CD4-positive, alpha-beta T cell treated with Interferon alpha-2 for 1 hour (primary cell): ENCODE data around the gene CD46.

Source experiments
- DNase-seq, 2 donors: peaks; one replicate each; pipeline ENCODE4 v3.0.0-alpha.2; 2020 to 2022

Gene CD46

DNA sequence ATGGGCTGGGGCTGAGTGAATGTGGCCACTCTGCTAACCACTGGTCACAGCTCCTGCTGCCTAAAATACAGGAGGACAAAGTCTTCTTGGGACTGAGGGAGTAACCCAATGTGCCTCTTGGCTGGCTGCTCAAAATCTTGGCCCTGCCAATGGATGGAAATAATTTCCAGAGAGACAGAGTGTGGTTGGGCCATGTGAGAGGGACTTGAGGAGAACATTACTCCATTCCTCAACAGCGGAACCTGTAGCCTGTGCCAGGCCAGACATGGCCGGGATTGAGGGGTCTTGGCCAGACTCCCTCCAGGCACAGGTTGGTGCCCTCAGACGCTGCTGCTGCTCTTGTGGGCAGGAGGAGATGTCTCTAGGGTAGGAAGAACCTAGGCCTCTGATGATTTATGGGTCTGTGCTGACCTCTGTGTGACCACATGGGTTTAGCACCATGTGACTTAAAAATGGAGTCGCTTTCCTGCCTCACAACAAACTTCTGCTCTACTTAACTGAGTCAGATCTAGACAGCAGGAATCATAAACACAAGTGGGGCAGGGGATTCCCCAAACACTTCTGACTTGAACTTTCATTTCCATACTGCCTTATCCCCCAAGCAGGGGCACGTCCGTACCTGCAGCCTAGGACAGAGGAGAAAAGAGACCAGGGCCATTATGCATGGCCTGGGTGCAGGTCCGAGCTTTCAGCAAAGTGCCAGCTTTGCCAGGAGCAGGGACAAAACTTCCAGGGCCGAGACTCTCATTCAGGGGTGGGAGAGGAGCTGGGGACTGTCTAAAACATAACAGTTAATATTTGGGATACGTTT, 79.9 kb downstream of the CD46 start:
- peak; percentile 31 to 58 for DNase-seq

DNA sequence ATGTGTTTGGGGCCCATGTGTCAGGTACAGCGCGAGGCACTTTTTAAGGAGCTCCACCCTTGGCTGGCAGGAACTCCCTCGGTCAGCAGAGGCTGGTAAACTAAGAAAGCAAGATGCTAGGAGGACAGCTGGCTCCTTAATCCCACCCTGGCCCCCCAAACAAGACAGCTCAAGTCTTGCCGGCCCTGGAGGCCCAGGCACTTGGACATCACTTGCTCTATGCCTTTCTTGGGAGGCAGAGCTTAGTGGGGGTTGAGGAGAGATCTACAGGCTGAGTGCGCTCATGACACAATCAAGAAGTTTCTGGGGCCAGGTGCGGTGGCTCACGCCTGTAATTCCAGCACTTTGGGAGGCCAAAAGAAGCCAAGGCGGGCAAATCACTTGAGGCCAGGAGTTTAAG, 80.9 kb downstream of the CD46 start:
- DNase-seq: no peak

DNA sequence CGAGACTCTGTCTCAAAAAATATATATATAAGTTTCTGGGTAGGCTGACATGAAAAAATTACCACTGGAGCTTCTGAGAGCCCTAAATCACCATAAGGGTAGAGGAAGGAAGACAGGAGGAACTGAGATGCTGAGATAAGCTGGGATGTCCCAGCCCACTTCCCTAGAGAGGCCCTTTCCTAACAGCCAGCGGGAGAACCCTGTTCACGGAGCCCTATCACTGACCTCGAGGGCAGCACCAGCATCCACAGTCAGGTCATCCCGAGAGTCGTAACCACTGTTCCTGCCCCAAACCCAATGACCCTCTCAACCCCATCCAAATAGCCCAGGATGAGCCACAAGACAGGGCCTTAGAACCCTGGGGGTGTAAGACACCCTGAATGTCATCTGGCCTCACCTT, 81.5 kb downstream of the CD46 start:
- DNase-seq: no peak

DNA sequence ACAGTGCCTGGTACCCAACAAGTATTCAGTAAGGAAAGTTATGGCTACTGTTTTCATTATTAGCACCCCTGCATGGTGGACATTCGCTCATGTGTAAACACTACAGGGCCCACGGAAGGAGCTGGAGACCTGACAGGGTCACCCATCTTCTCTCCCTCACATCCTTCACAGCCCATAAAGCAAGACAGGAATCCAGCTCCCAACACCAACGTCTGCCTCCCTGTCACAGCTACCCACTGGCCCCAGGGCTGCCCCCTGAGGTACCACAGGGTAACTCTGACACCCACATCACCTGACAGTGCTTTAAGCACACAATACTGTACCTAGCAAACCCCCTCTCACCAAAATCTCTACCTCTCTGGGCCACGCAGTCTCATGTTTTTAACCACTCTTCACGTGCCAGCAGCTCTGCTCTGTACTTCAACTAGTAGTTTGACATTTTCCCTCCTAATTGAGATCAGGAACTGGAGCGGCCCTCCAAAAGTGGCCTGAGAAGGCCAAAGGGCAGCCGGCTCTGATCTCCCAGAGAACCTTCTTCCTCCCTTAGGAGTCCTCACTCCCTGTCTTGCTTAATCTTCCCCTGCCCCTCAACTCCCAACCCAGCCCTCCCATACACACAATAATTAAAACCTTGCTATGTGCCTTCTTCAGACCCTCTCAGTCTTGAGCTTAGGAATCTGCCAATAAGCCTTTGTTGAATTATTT, 82.3 kb downstream of the CD46 start:
- DNase-seq: no peak

DNA sequence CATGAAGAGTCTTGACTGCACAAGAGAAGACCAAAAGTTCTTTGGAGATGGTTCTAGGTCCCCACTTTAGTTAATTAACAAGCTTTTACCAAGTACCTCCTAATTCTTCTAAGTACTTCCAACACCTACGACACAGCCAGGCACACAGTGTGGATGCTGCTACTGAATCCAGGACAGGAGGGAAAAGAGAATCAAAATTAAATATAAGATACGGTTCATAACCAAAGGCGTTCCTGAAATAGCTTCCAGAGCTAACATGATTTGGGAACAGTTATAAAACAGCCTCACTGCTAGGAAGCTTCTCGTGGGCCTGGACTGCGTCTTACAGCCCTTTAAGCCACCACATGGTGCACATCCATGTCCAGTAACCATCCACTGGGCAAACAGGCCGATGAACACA, 84.1 kb downstream of the CD46 start:
- no peak for DNase-seq

GRCh38 chr1:207836591-207837347, 84.9 kb downstream of the CD46 start:
- DNase-seq: no peak

DNA sequence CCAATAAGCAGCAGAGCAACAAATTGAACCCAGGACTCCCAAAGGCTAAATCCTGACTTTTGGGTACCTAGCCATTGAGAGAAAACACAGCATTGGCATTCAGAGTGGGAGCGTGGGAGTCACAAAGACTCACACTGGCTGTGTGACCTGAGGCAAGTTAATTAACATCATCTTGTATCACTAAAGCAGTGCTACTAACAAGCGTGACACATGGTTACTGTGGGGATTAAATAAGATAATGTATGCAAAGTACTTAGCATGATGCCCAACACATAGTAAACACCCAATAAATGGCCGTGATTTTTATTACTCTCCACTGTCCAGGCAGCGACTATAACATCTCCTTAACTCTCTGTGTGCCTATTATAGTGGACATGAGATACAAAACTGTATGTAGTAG, 85.8 kb downstream of the CD46 start:
- no peak for DNase-seq

- DNase-seq: no peak
Measured at GRCh38 chr1:207838156-207839082, 86.6 kb downstream of the CD46 start.

- DNase-seq: no peak
Measured at GRCh38 chr1:207839083-207839413, 87.2 kb downstream of the CD46 start.

DNA sequence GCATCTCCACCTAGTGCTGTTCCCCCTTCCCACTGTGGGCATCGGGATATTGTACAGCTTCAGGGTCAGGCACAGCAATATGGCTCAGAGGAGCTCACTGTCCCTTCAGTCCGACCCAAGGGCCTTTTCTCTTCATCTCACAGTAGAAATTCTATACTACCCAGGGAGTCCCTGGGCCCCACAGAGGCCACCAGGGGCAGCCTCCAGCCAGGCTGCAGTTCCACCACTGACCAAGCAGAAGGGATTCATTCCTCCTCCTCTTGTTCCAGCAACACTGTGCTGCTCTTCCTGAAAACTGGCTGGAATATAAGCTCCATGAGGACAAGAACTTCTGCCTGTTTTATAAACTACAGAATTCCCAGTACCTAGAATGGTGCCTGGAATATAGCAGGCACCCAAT, 88.5 kb downstream of the CD46 start:
- no peak for DNase-seq

GRCh38 chr1:207841293-207841692, 89.4 kb downstream of the CD46 start:
- DNase-seq: no peak

- no peak for DNase-seq
Measured at GRCh38 chr1:207841901-207842300, 90.0 kb downstream of the CD46 start.

DNA sequence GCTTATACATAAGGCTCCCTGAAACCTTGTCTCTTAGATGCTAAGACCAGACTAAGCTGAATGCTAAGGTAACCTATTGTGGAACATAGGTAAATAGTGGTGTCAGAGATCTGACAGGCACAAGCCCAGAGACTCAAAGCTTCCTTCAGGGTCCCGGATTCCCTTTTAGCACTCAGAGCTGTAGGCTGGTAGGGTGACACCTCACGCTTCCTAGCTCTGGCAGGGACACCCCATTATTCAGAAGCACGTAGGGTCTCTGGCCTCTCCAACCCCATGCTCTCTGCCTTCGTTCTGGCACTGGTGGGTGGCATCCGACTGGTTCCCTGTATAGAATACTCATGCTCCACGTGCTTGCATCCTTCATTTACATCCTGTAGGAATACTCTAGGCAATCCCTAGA, 90.7 kb downstream of the CD46 start:
- no peak for DNase-seq

DNA sequence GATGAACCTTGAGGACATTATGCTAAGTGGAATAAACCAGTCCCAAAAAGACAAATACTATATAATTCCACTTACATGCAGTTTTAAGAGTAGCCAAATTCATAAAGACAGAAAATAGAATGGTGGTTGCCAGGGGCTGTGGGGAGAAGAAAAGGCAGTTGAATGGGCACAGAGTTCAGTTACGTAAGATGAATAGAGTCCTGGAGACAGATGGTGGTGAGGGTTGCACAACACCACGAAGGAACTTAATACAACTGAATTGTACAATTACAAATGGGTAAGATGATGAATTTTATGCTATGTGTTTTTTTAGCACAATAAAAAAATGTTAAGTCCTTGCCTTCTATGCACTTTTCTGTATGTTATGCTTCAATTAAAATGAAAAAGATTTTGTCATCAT, 92.5 kb downstream of the CD46 start:
- DNase-seq: no peak
